D721Med (cell line): ENCODE data around the gene BICDL2.
"Not testable (repeated sequence)": the region's sequence is repeated elsewhere in the genome, so short reads cannot be mapped to it uniquely, and the experiment has no call there.

Experiments used
- DNase-seq: peaks from one replicate; pipeline ENCODE4 v3.0.0; 2011; ENCODE audit warnings: low spot score; ENCODE audit not compliant: insufficient read length
- FAIRE-seq: peaks from 2 replicates; lab custom pipeline; 2011; peaks lifted over from hg19 to GRCh38; lab: Jason Lieb, UNC
- TF ChIP-seq, protein P1 (sequence below): IDR thresholded peaks from 2 replicates; pipeline ENCODE4 v1.5.1; 2012; ENCODE audit warnings: mild to moderate bottlenecking, control low read depth; ENCODE audit not compliant: insufficient read depth; ENCODE audit errors: missing control alignments

BICDL2 gene, protein sequence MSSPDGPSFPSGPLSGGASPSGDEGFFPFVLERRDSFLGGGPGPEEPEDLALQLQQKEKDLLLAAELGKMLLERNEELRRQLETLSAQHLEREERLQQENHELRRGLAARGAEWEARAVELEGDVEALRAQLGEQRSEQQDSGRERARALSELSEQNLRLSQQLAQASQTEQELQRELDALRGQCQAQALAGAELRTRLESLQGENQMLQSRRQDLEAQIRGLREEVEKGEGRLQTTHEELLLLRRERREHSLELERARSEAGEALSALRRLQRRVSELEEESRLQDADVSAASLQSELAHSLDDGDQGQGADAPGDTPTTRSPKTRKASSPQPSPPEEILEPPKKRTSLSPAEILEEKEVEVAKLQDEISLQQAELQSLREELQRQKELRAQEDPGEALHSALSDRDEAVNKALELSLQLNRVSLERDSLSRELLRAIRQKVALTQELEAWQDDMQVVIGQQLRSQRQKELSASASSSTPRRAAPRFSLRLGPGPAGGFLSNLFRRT

DNA sequence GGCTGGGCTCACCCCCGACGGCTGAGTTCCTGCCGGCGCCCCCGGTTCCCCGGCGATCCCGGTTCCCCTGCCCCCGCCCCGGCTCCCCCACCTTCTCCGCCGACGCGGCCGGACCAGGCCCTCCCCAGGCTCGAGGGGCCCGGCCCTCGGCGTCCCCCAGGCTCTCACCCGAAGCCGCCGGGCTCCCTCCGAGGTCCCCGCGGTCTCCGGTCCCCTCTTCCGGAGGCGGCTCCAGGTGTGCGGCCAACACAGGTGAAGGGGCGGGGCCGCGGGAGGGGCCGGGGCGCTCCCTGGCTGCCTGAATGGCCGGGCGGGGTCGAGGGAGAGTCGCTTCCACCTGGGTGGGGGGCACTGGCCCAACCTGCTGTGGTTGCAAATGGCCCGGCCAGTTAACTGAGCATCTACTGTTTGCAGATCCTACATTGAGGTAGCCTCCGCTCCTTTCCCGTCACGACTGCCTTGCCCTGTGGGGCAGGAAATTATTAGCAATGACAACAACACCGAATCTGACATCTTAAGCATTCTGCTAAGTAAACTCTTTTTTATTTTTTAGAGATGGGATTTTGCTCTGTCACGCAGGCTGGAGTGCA, at the start of gene BICDL2:
Gene BICDL2 (minus strand): TSS at position 219 of the 590 bp plus-strand sequence. CDS start 1,448 bp downstream, outside the sequence.
- FAIRE-seq (no peak), DNase-seq (no peak)
- TF ChIP-seq, protein P1, sequence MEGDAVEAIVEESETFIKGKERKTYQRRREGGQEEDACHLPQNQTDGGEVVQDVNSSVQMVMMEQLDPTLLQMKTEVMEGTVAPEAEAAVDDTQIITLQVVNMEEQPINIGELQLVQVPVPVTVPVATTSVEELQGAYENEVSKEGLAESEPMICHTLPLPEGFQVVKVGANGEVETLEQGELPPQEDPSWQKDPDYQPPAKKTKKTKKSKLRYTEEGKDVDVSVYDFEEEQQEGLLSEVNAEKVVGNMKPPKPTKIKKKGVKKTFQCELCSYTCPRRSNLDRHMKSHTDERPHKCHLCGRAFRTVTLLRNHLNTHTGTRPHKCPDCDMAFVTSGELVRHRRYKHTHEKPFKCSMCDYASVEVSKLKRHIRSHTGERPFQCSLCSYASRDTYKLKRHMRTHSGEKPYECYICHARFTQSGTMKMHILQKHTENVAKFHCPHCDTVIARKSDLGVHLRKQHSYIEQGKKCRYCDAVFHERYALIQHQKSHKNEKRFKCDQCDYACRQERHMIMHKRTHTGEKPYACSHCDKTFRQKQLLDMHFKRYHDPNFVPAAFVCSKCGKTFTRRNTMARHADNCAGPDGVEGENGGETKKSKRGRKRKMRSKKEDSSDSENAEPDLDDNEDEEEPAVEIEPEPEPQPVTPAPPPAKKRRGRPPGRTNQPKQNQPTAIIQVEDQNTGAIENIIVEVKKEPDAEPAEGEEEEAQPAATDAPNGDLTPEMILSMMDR = no peak

DNA sequence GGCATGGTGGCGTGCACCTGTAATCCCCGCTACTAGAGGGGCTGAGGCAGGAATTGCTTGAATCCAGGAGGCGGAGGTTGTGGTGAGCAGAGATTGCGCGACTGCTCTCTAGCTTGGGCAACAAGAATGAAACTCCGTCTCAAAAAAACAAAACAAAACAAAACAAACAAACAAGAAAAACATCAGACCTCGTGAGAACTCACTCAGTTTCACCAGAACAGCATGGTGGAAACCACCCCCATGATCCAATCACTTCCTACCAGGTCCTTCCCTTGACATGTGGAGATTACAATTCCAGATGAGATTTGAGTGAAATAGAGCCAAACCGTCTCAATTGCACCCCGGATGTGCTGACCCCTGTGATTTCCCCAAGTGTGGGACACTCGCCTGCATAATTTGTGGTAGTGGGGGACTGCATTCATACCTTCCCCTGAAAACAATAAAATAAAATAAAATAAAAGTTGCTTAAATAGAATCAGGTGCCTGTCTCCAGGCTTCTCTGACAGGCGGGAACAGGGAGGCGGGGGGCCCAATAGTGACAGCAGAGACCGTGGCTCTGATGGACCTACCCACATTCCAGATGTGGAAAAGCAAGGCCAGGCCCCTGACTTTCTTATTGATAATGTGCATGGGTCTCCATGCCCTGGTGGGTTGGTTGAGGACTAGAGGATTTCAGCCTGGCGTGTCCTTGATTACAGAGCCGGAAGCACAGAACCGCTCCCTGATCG, 49.3 kb upstream of the BICDL2 start:
- no peak for DNase-seq
- TF ChIP-seq, protein P1 = no peak
- FAIRE-seq = no peak

DNA sequence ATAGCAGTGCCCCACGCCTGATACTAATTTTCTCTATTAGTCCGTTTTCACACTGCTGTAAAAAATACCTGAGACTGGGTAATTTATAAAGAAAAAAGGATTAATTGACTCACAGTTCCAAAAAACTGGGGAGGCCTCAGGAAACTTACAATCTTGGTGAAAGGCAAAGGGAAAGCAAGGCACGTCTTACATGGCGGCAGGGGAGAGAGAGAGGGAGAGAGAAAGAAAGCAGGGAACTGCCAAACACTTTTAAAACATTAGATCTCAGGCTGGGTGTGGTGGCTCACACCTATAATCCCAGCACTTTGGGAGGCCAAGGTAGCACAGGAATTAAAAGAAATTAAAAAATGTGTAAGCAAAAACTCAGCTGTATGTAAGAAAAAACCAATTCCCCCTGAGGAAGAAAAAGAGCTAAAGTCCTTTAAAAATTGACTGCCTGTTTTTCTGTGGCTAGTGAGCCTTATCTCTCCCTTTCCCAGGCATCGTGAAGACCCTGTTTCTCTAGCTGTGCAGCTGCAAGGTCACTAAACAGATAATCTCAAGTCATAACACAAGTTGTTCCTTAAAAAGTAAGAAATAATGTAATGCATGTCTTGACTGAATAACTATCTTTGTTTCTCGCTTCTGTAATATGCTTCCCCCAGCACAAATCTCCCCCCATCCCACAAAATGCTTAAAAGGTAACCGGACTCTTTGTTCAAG, 48.4 kb upstream of the BICDL2 start:
- DNase-seq = no peak
- TF ChIP-seq, protein P1 = no peak
- FAIRE-seq = no peak

DNA sequence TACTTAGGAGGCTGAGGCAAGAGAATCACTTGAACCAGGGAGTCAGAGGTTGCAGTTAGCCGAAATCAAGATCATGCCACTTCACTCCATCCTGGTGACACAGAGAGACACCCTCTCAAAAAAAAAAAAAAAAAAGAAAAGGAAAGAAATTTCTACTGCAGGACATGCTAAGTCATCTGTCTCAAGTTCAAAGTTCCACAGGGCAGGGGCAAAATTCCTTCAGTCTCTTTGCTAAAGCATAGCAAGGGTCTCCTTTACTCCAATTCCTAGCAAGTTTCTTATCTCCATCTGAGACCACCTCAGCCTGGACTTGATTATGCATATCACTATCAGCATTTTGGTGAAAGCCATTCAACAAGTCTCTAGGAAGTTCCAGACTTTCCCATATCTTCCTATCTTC, 47.7 kb upstream of the BICDL2 start:
- DNase-seq (no peak), FAIRE-seq (no peak)
- TF ChIP-seq, protein P1 = no peak

DNA sequence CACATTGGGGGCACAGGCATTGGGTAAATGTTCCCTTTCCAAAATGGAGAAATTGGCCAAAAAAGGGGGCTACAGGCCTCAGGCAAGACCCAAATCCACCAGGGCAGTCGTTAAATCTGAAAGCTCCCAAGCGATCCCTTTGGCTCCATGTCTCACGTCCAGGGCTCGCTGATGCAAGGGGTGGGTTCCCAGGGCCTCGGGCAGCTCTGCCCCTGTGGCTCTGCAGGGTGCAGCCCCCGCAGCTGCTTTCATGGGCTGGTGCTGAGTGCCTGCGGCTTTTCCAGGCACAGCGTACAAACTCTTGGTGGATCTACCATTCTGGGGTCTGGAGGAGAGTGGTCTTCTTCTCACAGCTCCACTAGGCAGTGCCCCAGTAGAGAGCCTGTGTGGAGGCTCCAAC, 46.7 kb upstream of the BICDL2 start:
- DNase-seq, FAIRE-seq: not testable (repeated sequence)

DNA sequence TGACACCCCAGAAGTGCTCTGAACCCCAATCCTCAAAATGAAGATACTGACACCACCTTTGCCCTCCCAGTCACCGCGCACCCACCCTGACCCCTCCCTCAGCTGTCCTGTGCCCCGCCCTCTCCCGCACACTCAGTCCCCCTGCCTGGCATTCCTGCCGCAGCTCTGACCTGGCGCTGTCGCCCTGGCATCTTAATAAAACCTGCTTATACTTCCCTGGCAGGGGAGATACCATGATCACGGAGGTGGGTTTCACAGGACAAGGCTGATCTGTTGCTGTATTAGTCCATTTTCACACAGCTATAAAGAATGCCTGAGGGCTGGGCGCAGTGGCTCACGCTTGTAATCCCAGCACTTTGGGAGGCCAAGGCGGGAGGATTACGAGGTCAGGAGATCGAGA, 45.2 kb upstream of the BICDL2 start:
- FAIRE-seq, DNase-seq: not testable (repeated sequence)

DNA sequence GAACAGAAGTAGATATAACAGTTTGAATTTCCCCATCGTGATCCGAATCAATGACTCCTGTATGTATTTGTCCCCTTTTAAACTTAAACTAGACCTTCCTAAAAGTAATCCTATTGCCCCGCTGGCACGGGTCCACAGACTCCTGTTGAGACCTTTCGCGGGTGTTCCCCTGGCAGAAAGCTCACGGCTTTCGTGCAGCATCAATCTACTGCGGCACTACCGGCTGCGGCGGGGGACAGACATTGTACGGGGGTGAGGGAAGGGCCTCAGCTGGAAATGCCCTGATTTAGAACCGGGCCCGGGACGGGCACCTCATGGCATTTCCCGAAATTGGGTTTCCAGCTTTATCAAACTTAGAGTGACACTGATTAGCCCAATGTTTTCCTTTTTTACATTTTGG, 43.3 kb upstream of the BICDL2 start:
- DNase-seq = no peak
- TF ChIP-seq, protein P1 = no peak

More for the DNA sequence above, 43.3 kb upstream of the BICDL2 start:
- FAIRE-seq = no peak
